Suprapubic skin (tissue), 4 donors: ENCODE measurements around the gene BNC2.

Experiments
- POLR2A ChIP-seq, 2 donors: fragments of 450-650 bp; IDR thresholded peaks; one replicate each; pipeline ENCODE4 v1.6.1; 2017; ENCODE audit warnings: antibody characterized with exemption in 2 of 2, mild to moderate bottlenecking in 2 of 2, moderate library complexity in 2 of 2
- POLR2AphosphoS5 ChIP-seq, 3 donors: sonication (generic); formaldehyde crosslinking; IDR thresholded peaks; one replicate each; pipeline ENCODE4 v1.6.1; 2017; ENCODE audit warnings: antibody characterized with exemption in 3 of 3
- TF ChIP-seq, protein P1 (sequence below), 2 donors: fragments of 200-600 bp in 1 of 2; fragments of 450-650 bp in 1 of 2; sonication (generic) in 1 of 2; IDR thresholded peaks; one replicate each; pipeline ENCODE4 v1.5.1; 2016 to 2019; ENCODE audit warnings: antibody characterized with exemption in 2 of 2, mild to moderate bottlenecking in 1 of 2, moderate library complexity in 1 of 2

DNA sequence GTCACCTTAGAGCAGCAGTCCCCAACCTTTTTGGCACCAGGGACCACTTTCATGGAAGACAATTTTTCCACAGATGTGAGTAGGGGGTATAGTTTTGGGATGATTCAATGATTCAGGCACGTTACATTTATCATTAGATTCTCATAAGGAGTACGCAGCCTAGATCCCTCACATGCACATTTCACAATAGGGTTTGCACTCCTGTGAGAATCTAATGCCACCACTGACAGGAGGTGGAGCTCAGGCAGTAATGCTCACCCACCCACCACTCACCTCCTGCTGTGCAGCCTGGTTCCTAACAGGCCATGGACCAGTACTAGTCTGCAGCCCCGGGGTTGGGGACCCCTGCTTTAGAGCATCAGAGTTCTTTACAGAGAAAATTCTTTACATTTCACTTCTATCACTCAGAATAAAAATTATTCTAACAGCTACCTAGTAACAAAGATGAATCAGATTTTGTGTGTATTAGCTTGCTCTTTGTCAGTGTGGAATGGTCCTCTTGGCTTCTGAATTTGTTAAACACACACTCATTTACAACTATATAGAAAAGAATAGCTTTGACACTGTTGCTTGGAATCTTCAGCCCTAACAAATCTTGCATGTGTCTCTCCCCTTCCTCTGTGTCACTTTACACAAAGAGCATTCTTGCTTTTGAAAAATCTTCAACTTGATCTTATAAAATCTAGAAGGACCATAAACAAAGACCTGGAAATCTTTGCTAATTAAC, 438.6 kb downstream of the BNC2 start:
- TF ChIP-seq, protein P1, sequence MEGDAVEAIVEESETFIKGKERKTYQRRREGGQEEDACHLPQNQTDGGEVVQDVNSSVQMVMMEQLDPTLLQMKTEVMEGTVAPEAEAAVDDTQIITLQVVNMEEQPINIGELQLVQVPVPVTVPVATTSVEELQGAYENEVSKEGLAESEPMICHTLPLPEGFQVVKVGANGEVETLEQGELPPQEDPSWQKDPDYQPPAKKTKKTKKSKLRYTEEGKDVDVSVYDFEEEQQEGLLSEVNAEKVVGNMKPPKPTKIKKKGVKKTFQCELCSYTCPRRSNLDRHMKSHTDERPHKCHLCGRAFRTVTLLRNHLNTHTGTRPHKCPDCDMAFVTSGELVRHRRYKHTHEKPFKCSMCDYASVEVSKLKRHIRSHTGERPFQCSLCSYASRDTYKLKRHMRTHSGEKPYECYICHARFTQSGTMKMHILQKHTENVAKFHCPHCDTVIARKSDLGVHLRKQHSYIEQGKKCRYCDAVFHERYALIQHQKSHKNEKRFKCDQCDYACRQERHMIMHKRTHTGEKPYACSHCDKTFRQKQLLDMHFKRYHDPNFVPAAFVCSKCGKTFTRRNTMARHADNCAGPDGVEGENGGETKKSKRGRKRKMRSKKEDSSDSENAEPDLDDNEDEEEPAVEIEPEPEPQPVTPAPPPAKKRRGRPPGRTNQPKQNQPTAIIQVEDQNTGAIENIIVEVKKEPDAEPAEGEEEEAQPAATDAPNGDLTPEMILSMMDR (IDR thresholded peaks at IDR 0.05) = no peak
- TF ChIP-seq POLR2AphosphoS5 (IDR thresholded peaks at IDR 0.05) (no peak), POLR2A (IDR thresholded peaks at IDR 0.05) (no peak)
